B cell (primary cell): ENCODE results near the gene ST6GALNAC3. TPM values are rescaled to one million over a fixed set of nuclear protein-coding genes. Genes with fewer than 3 reads are reported as not detected.

Experiments
- ATAC-seq: fragments of 200-7000 bp; cut with Tn5 transposase; one replicate; pipeline ENCODE4 v1.10.0; 2021; ENCODE audit warnings: low read depth, mild to moderate bottlenecking, moderate number of reproducible peaks, moderate library complexity
- CTCF ChIA-PET: fragments of 350-600 bp; sonication (Branson Sonifier 250); formaldehyde crosslinking; loops from one replicate; lab custom pipeline; 2021; ENCODE audit warnings: antibody characterized with exemption, inconsistent platforms; lab: Charles Lee
- POLR2A ChIA-PET: fragments of 350-600 bp; sonication (Branson Sonifier 250); formaldehyde crosslinking; loops from one replicate; lab custom pipeline; 2021; ENCODE audit warnings: antibody characterized with exemption; lab: Charles Lee
- DNase-seq: peaks from one replicate; pipeline ENCODE4 v3.0.0; 2013
- H2AFZ ChIP-seq: 2 replicates; pipeline ENCODE4 v1.6.1; 2012; ENCODE audit warnings: mild to moderate bottlenecking, low read depth, low read length; ENCODE audit not compliant: insufficient read depth, poor library complexity, severe bottlenecking
- H3K27ac ChIP-seq, 2 donors: 1 replicate in 1 of 2; 2 replicates in 1 of 2; pipeline ENCODE4 v1.5.1; 2012 to 2013; ENCODE audit warnings: low read length in 2 of 2, mild to moderate bottlenecking in 2 of 2, moderate library complexity in 1 of 2
- H3K27me3 ChIP-seq, 4 experiments: fragments of 200-600 bp in 1 of 4; sonication (generic) in 1 of 4; replicated peaks in 1 of 4; 1 replicate in 2 of 4; 2 replicates in 2 of 4; pipeline versions ENCODE4 v1.6.1 to v1.7.0; 2013 to 2016; ENCODE audit warnings: low read length in 3 of 4, mild to moderate bottlenecking in 2 of 4, mixed read lengths in 1 of 4, moderate library complexity in 1 of 4; ENCODE audit not compliant: insufficient read depth in 4 of 4, control insufficient read depth in 3 of 4; ENCODE audit errors: control extremely low read depth in 1 of 4
- H3K36me3 ChIP-seq, 2 experiments: replicated peaks in 1 of 2; 1 replicate in 1 of 2; 2 replicates in 1 of 2; pipeline versions ENCODE4 v1.6.1 to v1.7.1; 2013; ENCODE audit warnings: low read length in 1 of 2; ENCODE audit not compliant: insufficient read depth in 2 of 2, control insufficient read depth in 1 of 2; ENCODE audit errors: control extremely low read depth in 1 of 2, extremely low read depth in 1 of 2
- H3K4me1 ChIP-seq, 2 donors: fragments of 200-600 bp in 1 of 2; sonication (generic) in 1 of 2; 1 replicate in 1 of 2; 2 replicates in 1 of 2; pipeline versions ENCODE4 v1.5.1 to v1.6.1; 2013 to 2017; ENCODE audit warnings: low read length in 2 of 2; ENCODE audit not compliant: control insufficient read depth in 2 of 2, insufficient read depth in 2 of 2
- H3K4me2 ChIP-seq: replicated peaks from 2 replicates; pipeline ENCODE3; 2012; ENCODE audit warnings: mild to moderate bottlenecking, low read depth, low read length; ENCODE audit not compliant: poor library complexity, severe bottlenecking
- H3K4me3 ChIP-seq, 5 experiments: fragments of 200-600 bp in 1 of 5; sonication (generic) in 1 of 5; 1 replicate in 3 of 5; 2 replicates in 2 of 5; pipeline versions ENCODE4 v1.5.1 to v1.7.0; 2011 to 2016; ENCODE audit warnings: low read length in 4 of 5, mild to moderate bottlenecking in 4 of 5, low read depth in 2 of 5, control low read depth in 1 of 5, moderate library complexity in 1 of 5; ENCODE audit not compliant: insufficient read depth in 1 of 5; ENCODE audit errors: control extremely low read depth in 1 of 5, extremely low read depth in 1 of 5
- H3K79me2 ChIP-seq: fragments of 200-600 bp; sonication (generic); one replicate; pipeline ENCODE4 v1.6.0; 2016; ENCODE audit warnings: low read length; ENCODE audit not compliant: control insufficient read depth, insufficient read depth
- H3K9ac ChIP-seq: fragments of 200-600 bp; sonication (generic); 2 replicates; pipeline ENCODE4 v1.6.1; 2017; ENCODE audit warnings: mild to moderate bottlenecking, low read length, moderate library complexity
- H3K9me3 ChIP-seq, 3 donors: one replicate each; pipeline versions ENCODE4 v1.6.1 to v1.7.1; 2013; ENCODE audit warnings: low read length in 2 of 3; ENCODE audit not compliant: control insufficient read depth in 2 of 3, insufficient read depth in 1 of 3; ENCODE audit errors: control extremely low read depth in 1 of 3
- H4K20me1 ChIP-seq: 2 replicates; pipeline ENCODE4 v1.6.0; 2012; ENCODE audit warnings: mild to moderate bottlenecking, low read length; ENCODE audit not compliant: insufficient read depth, control insufficient read depth, poor library complexity, severe bottlenecking
- H3K27ac Mint-ChIP-seq: one replicate; pipeline ENCODE4 v1.8.0; 2021; ENCODE audit warnings: mixed read lengths
- H3K27me3 Mint-ChIP-seq: one replicate; pipeline ENCODE4 v1.8.0; 2021; ENCODE audit warnings: mixed read lengths
- H3K4me1 Mint-ChIP-seq: one replicate; pipeline ENCODE4 v1.8.0; 2021; ENCODE audit warnings: mixed read lengths
- H3K4me3 Mint-ChIP-seq: one replicate; pipeline ENCODE4 v1.8.0; 2021; ENCODE audit warnings: mixed read lengths
- H3K9me3 Mint-ChIP-seq: one replicate; pipeline ENCODE4 v1.8.0; 2022; ENCODE audit warnings: mixed read lengths; ENCODE audit not compliant: insufficient read depth
- CTCF ChIP-seq: fragments of 200-600 bp; IDR thresholded peaks from one replicate; pipeline ENCODE4 v1.8.0; 2022; ENCODE audit warnings: antibody characterized with exemption, mild to moderate bottlenecking
- EZH2 ChIP-seq: IDR thresholded peaks from 2 replicates; pipeline ENCODE4 v1.6.1; 2012; ENCODE audit warnings: borderline replicate concordance, low read depth, mild to moderate bottlenecking, moderate library complexity, low read length; ENCODE audit not compliant: insufficient read depth, poor library complexity, severe bottlenecking
- WGBS: methylation state at CpG from one replicate; pipeline ENCODE4 v1.1.5; 2013; ENCODE audit warnings: missing lambda C conversion rate; ENCODE audit not compliant: insufficient coverage; 5-methylcytosine and 5-hydroxymethylcytosine counted together
- intact Hi-C: fragments of 100-400 bp; cut with micrococcal nuclease; formaldehyde crosslinking; loops from one replicate; pipeline ENCODE4 v1.10.0; 2022
- polyA plus RNA-seq: library from polyadenylated mRNA; depleted of rRNA; stranded (reverse); fragments of >200 nt; gene quantifications from 2 replicates; pipeline ENCODE4 v1.2.3, GENCODE V29; 2012
- total RNA-seq, 2 donors: library from RNA; stranded (reverse); fragments of 120-200 nt in 1 of 2; gene quantifications; 1 replicate in 1 of 2; 2 replicates in 1 of 2; pipeline versions ENCODE4 v1.2.3 to v1.2.4, GENCODE V29; 2013 to 2022

Gene ST6GALNAC3
- total and polyA plus RNA-seq, 2 donors (not counting 1 experiment from before 2014, with no cell fraction given), result 3.0 to 17.3 TPM

DNA sequence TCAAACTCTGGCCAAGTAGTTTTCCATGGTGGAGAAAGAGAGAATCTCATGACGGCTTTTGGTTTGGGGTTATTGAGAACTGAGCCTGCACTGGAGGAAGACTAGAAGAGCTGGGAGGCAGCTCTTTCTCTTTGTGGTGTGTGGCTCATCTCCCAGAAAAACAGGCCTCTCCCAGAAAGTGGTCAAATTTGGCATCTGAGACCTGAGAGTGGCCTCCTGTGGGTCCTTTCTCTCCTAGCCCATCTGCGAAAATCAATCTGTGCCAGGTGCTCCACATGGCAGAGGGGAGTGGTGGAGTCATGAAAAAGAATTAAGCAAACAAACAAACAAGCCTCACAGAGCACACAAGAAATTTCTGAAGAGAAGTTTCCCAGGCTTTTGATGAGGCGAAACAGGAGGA, 305.0 kb downstream of the ST6GALNAC3 start:
- intact Hi-C loops, result no loop called here
- H3K9me3 Mint-ChIP-seq, result no peaks in the 10 kb centered on the region
- no peak overlapping the region for H3K4me3 Mint-ChIP-seq
- no peaks in the 10 kb centered on the region for H3K79me2 ChIP-seq
- ChIA-PET POLR2A (no interaction called here), CTCF (no interaction called here)
- no peak overlapping the region for H3K27ac ChIP-seq
- 71% methylated on average over 2 of the region's 3 CpGs for WGBS
- H3K27me3 Mint-ChIP-seq, result no peaks in the 10 kb centered on the region
- peaks cover 0 to 8% of the 10 kb centered on the region in 2 donors for H3K4me1 ChIP-seq
- H3K4me1 Mint-ChIP-seq, result peaks cover 9% of the 10 kb centered on the region
- no peaks in the 10 kb centered on the region for H3K36me3 ChIP-seq
- H2AFZ ChIP-seq, result no peak overlapping the region
- no peaks in the 10 kb centered on the region for H3K27me3 ChIP-seq
- TF ChIP-seq CTCF, result no peak
- no peak for TF ChIP-seq EZH2
- no peak overlapping the region for H3K4me3 ChIP-seq
- no peak for DNase-seq
- ATAC-seq, result no peak
- no peaks in the 10 kb centered on the region for H4K20me1 ChIP-seq
- H3K4me2 ChIP-seq, result no peak overlapping the region
- H3K9me3 ChIP-seq, result peaks cover 0 to 1% (median 0%) of the 10 kb centered on the region in 3 donors
- H3K27ac Mint-ChIP-seq, result no peak overlapping the region
- H3K9ac ChIP-seq, result no peak overlapping the region

DNA sequence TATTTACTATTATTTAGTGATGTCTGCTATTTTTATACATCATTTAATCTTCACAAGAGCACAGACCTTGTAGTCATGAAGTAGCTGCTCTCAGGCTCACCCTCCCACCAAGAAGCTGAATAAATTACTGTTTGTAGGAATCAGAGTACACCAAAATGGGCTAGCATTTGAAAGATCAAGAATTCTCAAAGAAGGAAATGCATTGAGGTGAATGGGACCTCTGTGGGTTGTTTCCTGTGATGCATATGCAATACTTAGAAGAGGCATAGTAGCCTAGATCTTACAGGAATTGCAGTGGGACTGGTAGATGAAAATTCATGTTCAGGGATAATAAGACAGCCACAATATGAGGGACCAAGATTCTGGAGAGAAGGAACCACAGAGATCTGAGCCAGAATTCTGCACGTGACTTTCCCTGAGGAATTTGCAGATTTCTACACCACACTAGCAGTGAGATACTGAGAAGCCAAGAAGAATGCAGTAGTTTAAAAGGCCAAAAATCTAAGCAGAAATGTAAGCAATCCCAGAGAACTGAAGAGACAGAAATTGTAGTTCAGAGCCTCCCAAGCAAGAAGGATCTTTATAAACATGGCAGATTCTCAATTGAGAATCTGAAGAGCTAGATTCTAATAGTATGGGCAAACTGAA, 307.0 kb downstream of the ST6GALNAC3 start:
- CTCF ChIA-PET, result no interaction called here
- Histone ChIP-seq H3K9me3 (peaks cover 0 to 1% (median 0%) of the 10 kb centered on the region in 3 donors), H3K27ac (no peak overlapping the region), H2AFZ (no peak overlapping the region), H3K4me1 (peaks cover 0 to 5% of the 10 kb centered on the region in 2 donors), H3K9ac (no peak overlapping the region), H4K20me1 (no peaks in the 10 kb centered on the region), H3K36me3 (no peaks in the 10 kb centered on the region), H3K79me2 (no peaks in the 10 kb centered on the region), H3K27me3 (no peaks in the 10 kb centered on the region), H3K4me3 (no peak overlapping the region), H3K4me2 (no peak overlapping the region)
- POLR2A ChIA-PET, result no interaction called here
- intact Hi-C loops, result no loop called here
- WGBS, result no CpG with 5 or more reads among the region's 1 CpG
- H3K4me1 Mint-ChIP-seq, result peaks cover 6% of the 10 kb centered on the region
- DNase-seq (no peak), ATAC-seq (no peak)
- H3K27ac Mint-ChIP-seq, result no peak overlapping the region
- no peak overlapping the region for H3K4me3 Mint-ChIP-seq
- H3K27me3 Mint-ChIP-seq, result no peaks in the 10 kb centered on the region
- no peak for TF ChIP-seq CTCF
- TF ChIP-seq EZH2, result no peak
- H3K9me3 Mint-ChIP-seq, result no peaks in the 10 kb centered on the region
